Measurements from ENCODE around the gene GALNS. TPM values are rescaled to one million over a fixed set of nuclear protein-coding genes. Genes with fewer than 3 reads are reported as not detected.

Gene GALNS
- polyA plus RNA-seq, 1 experiment = 11.6 TPM

- Histone ChIP-seq H3K27ac (ENCODE audit: low read depth, low read length) (no peak overlapping the region), H3K9me3 (ENCODE audit: control insufficient read depth, insufficient read depth, low read length) (no peaks in the 10 kb centered on the region; the same call in 1 of the 2 replicates), H3K27me3 (ENCODE audit: control insufficient read depth, insufficient read depth, low read length) (no peaks in the 10 kb centered on the region), H3K4me3 (ENCODE audit: low read depth, low read length) (no peak overlapping the region)
- POLR2A ChIA-PET = no interaction called here
- DNase-seq (ENCODE audit: low read depth, low spot score) = no peak
- no peak for TF ChIP-seq CTCF (IDR thresholded peaks at IDR 0.05; ENCODE audit: low read depth, low read length)
- CTCF ChIA-PET = interaction anchor here (0.6 kb wide), 1 partner anchor 61 kb away, joined by 4 read pairs; no protein-coding TSS in a partner anchor
Observed at GRCh38 chr16:88798073-88798472, 58.7 kb downstream of the GALNS start.

GRCh38 chr16:88796278-88796677, 60.5 kb downstream of the GALNS start:
- ChIA-PET CTCF (interaction anchor here (1.0 kb wide), 1 partner anchor 53 kb away, joined by 3 read pairs; no protein-coding TSS in a partner anchor), POLR2A (interaction anchor here (0.7 kb wide), 1 partner anchor 23 kb away, joined by 3 read pairs; no protein-coding TSS in a partner anchor)
- TF ChIP-seq CTCF (IDR thresholded peaks at IDR 0.05; ENCODE audit: low read depth, low read length) = no peak
- Histone ChIP-seq H3K27me3 (ENCODE audit: control insufficient read depth, insufficient read depth, low read length) (no peaks in the 10 kb centered on the region), H3K4me3 (ENCODE audit: low read depth, low read length) (no peak overlapping the region), H3K27ac (ENCODE audit: low read depth, low read length) (no peak overlapping the region), H3K9me3 (ENCODE audit: control insufficient read depth, insufficient read depth, low read length) (no peaks in the 10 kb centered on the region; the same call in 1 of the 2 replicates)
- DNase-seq (ENCODE audit: low read depth, low spot score) = no peak

GRCh38 chr16:88793251-88793954, 63.3 kb downstream of the GALNS start:
- ChIA-PET CTCF (interaction anchor here (1.0 to 1.5 kb wide), 2 partner anchors 56 to 374 kb away, joined by 3 to 4 read pairs; no protein-coding TSS in a partner anchor), POLR2A (no interaction called here)
- no peak for TF ChIP-seq CTCF (IDR thresholded peaks at IDR 0.05; ENCODE audit: low read depth, low read length)
- Histone ChIP-seq H3K27me3 (ENCODE audit: control insufficient read depth, insufficient read depth, low read length) (no peaks in the 10 kb centered on the region), H3K27ac (ENCODE audit: low read depth, low read length) (no peak overlapping the region), H3K4me3 (ENCODE audit: low read depth, low read length) (no peak overlapping the region), H3K9me3 (ENCODE audit: control insufficient read depth, insufficient read depth, low read length) (no peaks in the 10 kb centered on the region; the same call in 1 of the 2 replicates)
- no peak for DNase-seq (ENCODE audit: low read depth, low spot score)

- H3K9me3 ChIP-seq (ENCODE audit: control insufficient read depth, insufficient read depth, low read length) = no peaks in the 10 kb centered on the region; the same call in 1 of the 2 replicates
Observed at GRCh38 chr16:88792668-88793250, 64.0 kb downstream of the GALNS start.

More at GRCh38 chr16:88792668-88793250, 64.0 kb downstream of the GALNS start:
- TF ChIP-seq CTCF (IDR thresholded peaks at IDR 0.05; ENCODE audit: low read depth, low read length) = no peak
- ChIA-PET POLR2A (interaction anchor here (0.5 to 0.7 kb wide), 2 partner anchors 152 to 163 kb away, joined by 3 to 14 read pairs; no protein-coding TSS in a partner anchor), CTCF (interaction anchor here (1.0 to 1.5 kb wide), 3 partner anchors 55 to 374 kb away, joined by 3 to 4 read pairs (median 4); no protein-coding TSS in a partner anchor)
- no peaks in the 10 kb centered on the region for H3K27me3 ChIP-seq (ENCODE audit: control insufficient read depth, insufficient read depth, low read length)
- no peak for DNase-seq (ENCODE audit: low read depth, low spot score)
- H3K4me3 ChIP-seq (ENCODE audit: low read depth, low read length) = no peak overlapping the region
- no peak overlapping the region for H3K27ac ChIP-seq (ENCODE audit: low read depth, low read length)

Measured in AG04450 (cell line).